ENCODE data around the gene JPH3.
"Not testable (repeated sequence)": the region's sequence is repeated elsewhere in the genome, so short reads cannot be mapped to it uniquely, and the experiment has no call there.

Gene JPH3

DNA sequence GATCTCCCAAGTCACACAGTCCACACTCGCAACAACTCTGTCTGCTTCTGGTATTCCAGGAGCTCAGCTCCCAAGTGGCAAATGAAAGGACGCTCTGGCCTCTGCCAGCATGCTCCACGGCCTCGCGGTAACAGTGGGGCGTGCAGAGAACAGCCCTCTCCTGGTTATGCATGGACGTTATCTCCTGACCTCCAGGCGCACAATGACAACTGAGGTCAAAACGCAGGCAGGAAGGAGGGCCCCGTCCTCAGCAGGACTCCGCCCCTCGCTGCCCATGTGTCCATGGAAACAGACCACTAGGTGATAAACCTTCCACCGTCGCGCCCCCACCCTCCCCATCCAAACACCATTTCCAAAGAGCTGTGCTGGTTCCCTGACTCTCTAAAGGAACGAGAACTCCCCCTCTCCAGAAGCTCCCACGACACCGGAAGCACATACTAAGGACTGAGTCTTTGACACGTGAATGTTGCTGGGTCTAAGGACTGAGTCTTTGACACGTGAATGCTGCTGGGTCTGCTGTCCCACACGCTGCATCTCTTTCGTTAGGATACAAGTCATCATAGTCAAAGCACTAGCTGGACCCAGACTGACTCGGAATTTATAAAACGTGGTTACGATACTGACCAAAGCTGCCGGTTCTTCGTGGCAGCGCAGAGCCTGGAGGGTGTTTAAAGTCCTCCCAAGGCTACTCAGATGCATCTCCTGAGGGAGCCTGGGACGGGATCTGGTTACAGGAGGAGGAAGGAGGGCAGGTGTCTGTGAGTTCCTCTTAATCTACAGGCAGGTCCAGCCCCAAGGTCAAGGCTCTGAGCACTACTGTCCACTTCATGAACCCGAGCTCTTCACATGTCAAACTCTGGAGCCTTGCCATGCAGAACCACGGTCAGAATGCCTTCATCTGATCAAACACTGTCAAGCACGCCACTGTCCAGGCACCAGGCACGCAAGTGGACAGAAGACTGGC is 119.6 kb downstream of the JPH3 start:
- DNase-seq = no peak

DNA sequence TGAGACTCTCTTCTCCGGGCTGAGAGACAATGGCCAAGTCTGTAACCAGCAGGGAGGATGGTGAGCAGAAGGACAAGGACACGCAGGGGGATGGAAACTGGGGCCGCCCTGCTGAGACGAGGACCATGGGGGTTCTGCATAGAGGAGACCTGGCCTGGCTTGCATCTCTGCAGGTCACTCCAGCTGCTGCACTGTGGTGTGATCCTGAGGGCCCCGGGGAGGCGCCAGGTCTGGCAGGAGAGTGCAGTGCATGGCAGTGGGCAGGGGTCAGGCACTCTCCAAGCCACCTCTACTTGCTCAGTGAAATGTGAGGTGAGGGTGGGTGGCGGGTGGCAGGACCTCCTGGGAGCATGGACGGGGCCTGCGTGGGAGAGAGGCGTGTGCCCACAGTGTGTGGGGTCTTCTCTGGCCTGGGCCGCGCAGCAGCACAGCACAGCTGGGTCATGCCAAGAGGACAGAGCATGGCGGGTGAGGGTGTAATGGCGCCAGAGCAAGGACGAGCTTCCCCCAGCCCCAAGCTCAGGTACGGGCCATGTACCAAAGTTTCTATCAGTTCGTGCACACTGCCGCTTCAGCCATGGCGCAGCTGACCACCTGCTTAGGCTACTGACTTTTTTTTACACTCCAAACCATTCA is 120.4 kb downstream of the JPH3 start:
- DNase-seq = no peak

DNA sequence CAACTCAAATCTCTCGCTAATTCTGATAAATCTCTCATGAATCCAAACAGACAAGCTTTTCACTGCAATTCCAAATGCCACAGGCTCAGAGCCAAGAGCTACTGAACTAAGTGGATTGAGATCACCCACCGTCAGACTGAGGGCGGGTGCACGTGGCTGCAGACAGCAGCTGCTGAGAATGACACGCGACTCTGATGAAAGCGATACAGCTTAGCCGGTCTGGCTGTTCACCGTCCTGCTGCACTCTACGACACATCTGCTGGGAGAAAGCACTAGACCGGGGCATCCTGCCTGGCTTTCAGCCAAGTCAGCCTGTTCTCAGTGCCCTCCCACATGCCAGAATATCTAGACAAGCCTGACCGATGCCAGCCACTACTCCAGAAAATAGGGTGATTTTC is 120.9 kb downstream of the JPH3 start:
- DNase-seq = no peak

DNA sequence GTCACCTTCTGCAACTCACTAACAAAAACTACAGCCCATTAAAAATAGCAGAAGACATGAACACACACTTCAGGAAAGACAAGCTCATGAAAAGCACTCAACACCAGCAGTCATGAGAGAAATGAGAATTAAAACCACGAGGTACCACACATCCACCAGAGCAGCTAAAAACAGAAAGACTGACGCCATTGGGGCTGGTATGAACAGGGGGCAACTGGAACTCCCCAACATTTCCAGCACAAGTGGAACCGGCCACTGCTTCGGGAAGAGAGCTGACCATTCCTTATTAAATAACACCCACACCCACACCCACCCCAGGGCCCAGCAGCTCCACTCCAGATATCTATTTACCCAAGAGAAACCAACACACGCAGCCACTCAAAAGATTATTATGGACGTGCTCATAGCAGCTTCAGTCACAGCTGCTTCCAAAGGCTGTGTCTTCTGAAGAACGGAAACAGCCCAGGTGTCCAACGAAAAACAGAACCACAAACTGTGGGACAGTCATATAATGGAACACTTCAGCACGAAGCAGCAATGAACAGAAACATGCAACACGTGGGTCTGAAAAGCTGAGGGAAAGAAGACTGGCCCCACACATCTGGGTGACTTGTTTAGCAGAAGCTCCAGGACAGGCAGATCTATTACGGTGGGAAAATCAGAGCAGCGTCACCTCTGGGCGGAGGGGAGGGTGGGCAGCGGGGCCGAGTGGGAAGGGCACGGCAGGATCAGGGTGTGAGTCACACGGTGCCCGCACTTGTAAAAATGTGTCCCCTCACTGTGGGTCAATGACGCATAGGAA is 122.4 kb downstream of the JPH3 start:
- DNase-seq = no peak

DNA sequence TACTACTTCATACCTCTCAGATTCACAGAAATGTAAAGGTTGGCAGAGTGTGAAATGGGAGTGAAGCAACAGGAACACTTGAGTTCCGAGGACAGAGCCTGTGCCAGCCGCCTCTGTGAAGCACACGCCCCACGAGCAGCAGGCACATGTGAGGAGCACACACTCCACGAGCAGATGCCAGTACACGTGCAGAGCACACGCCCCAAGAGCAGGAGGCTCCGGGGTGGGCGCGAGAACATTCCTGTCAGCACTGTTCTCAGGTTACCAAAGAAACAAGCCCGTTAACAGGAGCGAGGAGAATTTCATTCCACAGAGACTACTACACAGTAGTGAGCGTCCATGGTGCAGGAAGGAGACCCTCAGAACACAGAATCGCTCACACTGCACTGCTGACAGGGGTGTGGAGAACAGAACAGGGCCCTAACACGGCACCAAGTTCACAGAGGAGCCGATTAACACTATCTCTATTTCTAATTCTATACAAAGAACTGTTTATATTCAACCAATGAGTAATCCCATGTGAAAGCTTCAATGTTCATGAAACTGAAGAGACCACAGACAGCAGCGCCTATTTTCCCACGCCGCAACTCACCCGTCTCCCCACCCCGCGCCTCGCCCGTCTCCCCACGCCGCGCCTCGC is 123.4 kb downstream of the JPH3 start:
- DNase-seq = no peak

DNA sequence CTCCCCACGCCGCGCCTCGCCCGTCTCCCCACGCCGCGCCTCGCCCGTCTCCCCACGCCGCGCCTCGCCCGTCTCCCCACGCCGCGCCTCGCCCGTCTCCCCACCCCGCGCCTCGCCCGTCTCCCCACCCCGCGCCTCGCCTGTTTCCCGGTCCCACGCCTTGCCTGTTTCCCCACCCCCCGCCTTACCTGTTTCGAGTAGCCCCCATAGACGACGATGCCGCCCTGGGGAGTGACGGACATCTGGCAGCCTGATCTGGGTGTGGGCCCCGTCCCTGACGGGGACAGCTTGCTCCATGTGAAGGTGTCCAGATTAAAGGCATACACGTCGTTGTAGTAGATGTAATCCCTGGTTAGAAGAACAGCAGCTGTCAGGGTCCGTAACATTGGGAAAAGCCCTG is 124.3 kb downstream of the JPH3 start:
- not testable (repeated sequence) for DNase-seq

DNA sequence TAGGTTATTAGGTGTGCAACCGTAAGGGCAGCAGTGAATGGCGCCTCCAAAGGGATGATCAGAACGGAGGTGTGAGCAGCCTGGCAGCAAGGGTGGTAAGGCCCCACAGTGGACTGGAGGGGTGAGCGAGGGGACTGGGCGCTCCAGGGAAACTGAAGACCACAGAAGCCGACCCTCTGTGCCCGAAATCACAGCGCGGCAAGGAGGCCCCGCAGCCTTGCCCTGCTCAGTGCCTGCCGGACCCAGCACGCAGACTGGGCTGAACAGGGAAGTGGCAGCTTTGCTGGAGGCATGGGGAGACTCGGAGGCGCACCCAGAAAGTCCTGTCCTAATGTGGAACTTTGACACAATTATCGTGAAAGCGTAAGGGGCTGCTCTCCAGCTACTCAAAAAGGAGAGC is 125.0 kb downstream of the JPH3 start:
- no peak for DNase-seq

DNA sequence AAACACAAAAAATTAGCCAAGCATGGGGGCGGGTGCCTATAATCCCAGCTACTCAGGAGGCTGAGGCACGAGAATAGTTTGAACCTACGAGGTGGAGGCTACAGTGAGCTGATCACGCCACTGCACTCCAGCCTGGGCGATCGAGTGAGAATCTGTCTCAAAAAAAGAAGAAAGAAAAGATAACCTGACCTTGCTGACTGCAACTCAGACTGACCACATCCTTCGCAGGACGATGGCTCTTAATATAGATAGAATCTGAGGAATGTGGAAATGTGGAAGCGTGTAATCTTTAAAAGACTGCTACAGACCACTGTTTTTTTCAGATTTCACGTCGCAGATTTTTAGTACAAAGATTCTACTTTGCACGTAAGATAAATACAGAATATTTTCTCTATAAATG is 125.7 kb downstream of the JPH3 start:
- no peak for DNase-seq

DNA sequence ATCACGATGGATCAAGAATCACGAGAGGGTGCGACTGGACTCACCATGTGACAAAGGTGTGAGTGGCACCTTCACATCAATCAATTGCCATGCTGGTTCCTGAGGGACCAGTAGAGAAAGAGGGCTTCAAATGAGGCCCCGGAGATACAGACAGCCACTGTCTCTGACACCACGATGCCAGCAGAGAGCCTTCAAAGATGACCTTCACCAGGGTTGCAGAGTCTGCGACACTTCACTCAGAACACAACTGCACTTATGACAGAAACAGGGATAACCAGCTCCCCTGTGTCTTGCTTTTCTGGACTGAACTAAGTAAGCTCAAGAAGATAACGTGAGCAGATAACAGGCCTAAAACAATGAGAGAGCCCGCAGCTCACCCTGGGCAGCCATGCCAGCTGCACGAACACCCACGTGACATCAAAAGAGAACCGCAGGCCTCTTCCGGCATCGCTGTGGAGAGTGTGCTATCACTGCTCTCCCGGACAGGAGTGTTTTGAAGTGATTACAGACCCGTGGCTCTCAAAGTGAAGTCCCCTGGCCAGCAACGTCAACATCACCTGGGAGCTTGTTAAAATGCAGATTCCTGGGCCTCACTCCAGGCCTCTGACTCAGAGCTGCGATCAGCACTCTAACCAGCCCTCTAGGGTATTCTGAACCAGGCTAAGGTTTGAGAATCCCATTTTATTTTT is 127.1 kb downstream of the JPH3 start:
- DNase-seq = no peak

DNA sequence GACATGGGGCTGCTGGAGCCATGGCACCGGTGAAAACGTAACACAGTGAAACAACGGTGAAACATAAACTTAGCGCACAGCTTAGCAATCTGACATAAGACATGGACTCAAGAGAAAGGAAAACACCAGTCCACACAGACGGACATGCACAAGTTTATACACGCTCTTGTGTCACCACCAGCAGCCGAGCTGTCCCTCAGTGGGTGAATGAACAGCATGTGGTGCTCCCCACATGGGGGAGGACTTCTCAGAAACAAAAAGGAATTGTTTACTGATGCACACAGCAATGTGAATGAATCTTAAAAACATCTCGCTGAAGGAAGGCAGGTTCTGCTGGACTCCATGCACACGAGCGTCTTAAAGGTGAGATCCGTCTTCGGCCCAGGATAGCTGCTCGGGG is 129.3 kb downstream of the JPH3 start:
- no peak for DNase-seq

DNA sequence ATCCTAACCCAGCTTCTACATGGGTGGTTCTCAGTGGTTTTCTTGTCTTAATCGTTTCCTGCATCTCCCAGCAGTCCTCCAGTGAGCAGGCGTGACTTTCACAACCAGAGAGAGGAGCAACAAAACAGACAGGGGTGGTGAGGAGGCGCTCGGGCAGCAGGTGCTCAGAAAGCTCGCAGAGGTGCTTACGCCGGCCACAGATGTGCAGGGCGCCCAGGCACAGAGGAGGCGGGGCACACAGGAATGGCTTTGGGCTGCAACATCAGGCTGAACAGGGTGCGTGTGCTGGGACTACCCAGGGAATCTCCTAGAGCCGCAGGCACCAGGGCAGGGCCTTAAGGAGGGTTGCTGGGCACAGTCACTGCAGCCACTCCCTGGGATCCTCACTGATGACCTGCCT is 130.9 kb downstream of the JPH3 start:
- no peak for DNase-seq

DNA sequence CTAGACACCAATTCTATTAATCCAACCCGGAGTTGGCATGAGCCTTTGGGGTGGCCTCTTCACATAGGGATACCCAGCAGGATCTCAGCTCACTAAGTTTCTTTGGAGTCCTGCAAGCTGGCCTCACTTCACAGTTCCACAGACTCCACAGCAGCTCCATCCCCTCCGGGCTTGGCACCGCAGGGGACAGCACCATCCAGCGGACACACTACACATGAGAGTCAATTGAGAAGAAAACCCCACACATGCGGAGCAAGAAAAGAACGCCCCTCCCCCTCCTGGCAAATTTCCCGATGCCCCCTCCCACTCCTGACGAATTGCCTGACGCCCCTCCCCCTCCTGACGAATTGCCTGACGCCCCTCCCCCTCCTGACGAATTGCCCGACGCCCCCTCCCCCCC is 132.3 kb downstream of the JPH3 start:
- DNase-seq = no peak

DNA sequence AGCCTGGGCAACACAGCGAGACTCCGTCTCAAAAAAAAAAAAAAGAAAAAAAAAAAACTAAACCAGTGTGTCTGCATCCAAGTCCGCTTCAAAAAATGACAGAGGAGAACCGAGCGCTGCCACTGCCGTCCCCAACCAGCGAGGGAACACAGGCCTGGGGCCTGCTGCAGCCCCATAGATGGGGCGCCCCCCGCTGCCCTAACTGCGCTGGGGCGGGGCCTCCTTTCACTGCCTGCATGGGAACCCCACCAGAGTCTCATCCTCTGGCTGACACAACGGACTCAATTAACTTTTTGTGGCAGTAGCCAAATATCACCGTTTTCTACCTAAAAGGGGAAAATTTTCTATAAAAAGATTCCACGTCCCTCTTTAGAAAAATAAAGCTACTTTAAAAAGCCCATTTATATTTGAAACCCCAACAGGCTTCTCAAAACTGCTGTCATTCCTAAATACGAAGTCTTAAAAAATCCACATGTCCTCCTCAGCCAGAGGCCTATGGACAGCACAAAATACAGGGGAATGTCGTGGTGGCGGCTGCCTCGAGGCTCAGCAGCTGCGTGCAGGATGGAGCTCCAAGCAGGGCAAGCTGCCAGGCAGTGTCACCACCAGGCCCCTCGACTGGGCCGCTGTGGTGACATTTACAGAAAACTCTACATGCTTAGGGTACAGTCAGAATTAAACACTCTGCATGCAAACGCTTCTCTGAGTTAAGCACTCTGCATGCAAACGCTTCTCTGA is 133.1 kb downstream of the JPH3 start:
- DNase-seq = no peak

DNA sequence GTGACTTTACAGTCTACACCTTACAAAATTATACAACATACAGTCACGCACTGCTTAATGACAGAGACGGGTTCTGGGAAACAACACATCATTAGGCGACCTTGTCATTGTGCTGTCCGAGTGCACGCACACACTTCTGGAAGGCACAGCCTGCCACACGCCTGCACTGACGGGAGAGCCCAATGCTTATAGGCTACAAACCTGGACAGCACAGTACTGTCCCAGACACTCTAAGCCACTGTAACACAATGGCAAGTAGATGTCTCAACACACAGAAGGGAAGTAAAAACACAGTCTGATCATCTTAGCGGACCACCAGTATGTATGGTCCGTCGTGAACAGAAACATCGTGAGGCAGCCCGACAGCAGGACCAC is 133.7 kb downstream of the JPH3 start:
- DNase-seq = no peak

DNA sequence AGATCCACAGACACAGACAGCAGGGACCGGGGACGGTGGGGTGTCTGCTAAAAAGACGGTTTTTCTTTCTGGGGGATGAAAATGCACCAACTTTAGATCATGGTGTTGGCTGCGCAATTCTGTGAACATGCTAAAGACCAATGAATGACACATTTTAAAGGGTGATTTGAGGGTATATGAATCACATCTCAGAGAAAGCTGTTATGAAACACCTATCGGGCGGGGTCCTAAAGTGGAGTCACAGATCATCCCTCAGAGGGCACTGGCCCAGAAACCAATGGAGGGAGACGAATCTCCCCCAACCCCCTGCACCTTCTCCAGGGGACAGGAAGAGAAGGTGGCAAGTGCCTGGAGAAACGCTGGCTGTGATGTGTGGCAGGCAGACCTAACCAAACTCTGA is 137.5 kb downstream of the JPH3 start:
- no peak for DNase-seq

DNA sequence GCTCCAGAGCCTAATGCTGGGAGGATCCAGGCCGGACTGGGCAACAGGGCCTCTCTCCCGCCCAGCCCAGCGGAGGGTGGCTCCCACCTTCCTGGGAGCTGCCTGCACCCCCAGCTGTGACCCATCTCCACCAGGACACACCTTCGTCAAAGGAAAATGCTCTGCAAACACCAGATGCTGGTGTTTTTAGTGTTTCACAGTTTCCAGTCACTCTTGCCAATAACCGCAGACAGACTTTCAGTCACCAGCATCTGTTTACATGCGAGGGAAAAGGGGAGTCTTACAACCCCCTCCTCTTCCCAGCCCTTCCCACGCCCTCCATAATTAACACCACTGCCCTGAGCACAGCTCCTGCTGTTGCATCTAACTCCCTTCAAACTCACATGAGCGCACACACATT is 138.1 kb downstream of the JPH3 start:
- DNase-seq = no peak

DNA sequence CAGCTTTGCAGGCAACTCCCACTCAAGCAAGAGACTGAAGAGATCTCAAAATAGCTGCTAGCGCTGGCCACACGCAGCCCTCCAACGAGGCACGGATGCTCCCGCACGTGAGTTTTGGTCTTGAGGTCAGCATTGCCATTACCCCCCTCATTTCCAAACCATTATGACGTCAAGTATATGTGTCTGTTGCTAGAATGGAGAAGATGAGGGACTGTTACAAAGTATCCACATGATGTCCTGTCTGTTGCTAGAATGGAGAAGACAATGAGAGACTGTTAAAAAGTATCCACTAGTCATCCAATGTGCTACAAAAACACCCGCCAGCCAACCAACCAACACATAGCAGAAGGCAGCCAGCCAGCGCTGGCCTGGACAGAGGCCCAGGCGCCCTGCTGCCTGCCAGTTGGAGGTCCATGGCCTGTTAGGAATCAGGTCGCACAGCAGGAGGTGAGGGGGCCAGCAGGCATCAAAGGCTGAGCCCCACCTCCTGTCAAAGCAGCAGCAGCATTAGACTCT is 138.7 kb downstream of the JPH3 start:
- no peak for DNase-seq

DNA sequence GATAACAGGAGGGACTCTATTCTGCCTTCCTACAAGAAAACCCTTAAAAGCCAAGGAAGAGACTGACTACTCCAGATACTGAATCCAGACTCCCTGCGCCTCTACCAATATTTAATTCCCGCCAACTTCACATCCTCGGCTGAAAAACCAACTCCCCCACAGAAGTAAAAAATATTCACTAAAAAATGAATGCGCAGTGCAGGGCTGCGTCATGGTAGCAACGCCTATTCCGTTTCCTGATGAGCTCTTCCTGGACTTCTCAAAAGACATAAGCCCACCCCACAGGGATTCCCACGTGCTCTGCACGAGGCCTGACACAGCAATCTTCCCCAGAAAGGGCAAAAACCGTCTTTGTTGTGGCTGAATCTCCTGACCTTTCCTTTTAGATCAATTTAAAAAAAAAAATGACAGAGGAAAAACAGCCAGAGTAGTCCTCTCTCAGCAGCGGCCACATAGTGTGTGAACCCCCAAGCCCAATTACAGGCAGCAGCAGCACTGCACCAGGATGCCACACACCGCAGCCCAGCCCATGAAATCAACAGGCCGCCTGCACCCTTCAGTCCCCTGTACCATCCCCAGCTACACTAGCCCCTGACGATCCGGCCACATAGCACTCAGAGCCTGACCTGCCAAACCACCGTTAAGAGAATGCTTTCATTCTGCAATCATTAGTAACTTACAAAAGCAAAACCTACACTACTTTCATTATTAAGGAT is 139.6 kb downstream of the JPH3 start:
- no peak for DNase-seq

DNA sequence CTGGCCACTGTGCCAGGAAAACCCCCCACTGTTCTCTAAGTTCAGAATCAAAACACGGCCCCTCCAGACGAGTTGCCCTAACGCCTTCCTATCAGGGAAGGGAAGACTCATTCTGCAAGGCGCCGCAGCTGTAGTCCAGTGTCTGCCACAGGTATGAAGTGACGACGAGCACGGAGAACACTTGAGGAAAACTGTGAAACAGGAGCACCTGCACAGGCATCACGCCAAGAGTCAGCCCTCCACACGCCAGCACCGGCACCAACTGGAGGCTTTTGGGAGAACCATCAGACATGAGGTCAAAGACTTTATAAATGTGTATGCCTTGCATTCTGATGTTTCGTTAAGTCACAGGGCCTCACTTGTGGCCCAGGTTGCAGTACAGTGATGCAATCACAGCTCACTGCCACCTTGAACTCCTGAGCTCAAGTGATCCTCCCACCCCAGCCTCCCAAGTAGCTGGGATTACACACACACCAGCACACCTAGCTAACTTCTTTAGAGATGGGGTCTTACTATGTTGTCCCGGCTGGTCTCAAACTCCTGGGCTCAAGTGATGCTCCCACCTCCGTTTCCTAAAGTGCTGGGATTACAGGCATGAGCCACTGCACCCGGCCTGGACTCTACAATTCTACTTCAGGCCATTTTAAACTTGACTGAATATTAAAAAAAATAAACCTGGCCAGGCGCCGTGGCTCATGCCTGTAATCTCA is 140.6 kb downstream of the JPH3 start:
- no peak for DNase-seq

Data from activated T-cell treated with anti-CD3 and anti-CD28 coated beads, Interleukin-2, amount 50 U/mL, for 48 hours (primary cell).